Measurements from ENCODE around the gene MDM1. TPM values are rescaled to one million over a fixed set of nuclear protein-coding genes. Genes with fewer than 3 reads are reported as not detected.

MDM1 gene
- total RNA-seq, 6 experiments from 2014 or later = 7.3 to 9.1 (median 7.8) TPM

DNA sequence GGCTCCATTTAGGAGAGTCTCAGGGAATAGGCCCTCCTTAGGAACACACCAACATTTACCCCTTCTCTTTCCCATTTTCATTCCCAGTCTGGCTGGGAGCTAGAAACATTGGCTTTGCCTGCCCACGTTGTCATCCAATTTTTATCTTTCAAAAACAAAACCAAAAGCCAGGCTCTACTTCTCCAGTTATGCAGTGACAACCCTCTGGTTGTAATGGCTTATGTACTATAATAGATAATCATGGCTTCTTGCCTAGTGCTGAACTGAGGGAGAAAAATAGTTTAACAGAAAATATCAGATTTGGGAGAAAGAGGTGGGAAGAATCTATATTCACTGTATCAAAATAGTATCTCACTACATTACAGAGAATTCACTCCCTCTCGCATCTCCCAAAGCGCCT, 46.6 kb downstream of the MDM1 start:
- no peak for DNase-seq
- peaks cover 7% of the 10 kb centered on the region for H3K4me1 Mint-ChIP-seq (ENCODE audit: low read depth)
- TF ChIP-seq, protein P1, sequence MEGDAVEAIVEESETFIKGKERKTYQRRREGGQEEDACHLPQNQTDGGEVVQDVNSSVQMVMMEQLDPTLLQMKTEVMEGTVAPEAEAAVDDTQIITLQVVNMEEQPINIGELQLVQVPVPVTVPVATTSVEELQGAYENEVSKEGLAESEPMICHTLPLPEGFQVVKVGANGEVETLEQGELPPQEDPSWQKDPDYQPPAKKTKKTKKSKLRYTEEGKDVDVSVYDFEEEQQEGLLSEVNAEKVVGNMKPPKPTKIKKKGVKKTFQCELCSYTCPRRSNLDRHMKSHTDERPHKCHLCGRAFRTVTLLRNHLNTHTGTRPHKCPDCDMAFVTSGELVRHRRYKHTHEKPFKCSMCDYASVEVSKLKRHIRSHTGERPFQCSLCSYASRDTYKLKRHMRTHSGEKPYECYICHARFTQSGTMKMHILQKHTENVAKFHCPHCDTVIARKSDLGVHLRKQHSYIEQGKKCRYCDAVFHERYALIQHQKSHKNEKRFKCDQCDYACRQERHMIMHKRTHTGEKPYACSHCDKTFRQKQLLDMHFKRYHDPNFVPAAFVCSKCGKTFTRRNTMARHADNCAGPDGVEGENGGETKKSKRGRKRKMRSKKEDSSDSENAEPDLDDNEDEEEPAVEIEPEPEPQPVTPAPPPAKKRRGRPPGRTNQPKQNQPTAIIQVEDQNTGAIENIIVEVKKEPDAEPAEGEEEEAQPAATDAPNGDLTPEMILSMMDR (IDR thresholded peaks at IDR 0.05) = no peak
- no peaks in the 10 kb centered on the region for H3K36me3 Mint-ChIP-seq (ENCODE audit: low read depth)
- no peak overlapping the region for H3K4me3 Mint-ChIP-seq
- no peaks in the 10 kb centered on the region for H3K9me3 Mint-ChIP-seq
- H3K27ac Mint-ChIP-seq = no peak overlapping the region
- H3K27me3 Mint-ChIP-seq (ENCODE audit: insufficient read depth) = peaks cover 21% of the 10 kb centered on the region

DNA sequence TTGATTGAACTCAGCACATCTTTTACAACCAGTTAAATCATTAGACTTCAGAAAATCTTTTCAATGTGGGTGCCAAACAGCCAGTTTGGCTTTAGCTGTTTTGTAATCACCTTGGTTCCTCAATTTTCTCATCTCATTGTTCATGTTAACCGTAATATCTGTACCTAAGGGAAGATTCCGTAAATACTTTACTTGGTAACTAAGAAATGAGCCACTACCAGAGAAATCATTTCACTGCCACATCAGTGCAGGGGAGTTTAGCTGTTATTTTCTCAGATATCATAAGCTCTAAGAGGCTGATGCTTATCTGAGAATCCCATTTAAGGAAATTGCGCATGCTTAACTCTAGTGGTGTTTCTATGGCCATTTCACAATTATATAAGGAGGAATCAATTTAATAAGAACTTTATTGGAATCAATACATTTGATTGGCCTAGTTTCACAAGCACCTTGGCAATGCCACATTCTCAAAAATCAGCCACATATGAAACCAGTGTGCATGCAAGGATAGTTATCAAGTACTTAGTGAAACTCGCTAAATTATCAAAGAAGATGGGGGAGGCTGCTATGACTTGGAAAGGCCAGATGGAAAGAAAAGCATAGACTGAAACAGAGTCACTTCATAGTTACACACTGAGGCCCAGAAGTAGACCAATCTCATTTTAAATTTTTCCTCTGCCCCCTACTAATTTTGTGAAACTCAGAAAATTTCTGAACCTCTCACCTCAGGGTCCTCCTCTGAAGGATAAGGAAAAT, 50.7 kb downstream of the MDM1 start:
- DNase-seq = no peak
- Mint-ChIP-seq H3K27ac (no peak overlapping the region), H3K4me3 (no peak overlapping the region), H3K9me3 (no peaks in the 10 kb centered on the region), H3K4me1 (ENCODE audit: low read depth) (peaks cover 8% of the 10 kb centered on the region; the same call in 1 of the 2 replicates), H3K27me3 (ENCODE audit: insufficient read depth) (peaks cover 22% of the 10 kb centered on the region), H3K36me3 (ENCODE audit: low read depth) (no peaks in the 10 kb centered on the region)
- TF ChIP-seq, protein P1 (IDR thresholded peaks at IDR 0.05) = no peak

DNA sequence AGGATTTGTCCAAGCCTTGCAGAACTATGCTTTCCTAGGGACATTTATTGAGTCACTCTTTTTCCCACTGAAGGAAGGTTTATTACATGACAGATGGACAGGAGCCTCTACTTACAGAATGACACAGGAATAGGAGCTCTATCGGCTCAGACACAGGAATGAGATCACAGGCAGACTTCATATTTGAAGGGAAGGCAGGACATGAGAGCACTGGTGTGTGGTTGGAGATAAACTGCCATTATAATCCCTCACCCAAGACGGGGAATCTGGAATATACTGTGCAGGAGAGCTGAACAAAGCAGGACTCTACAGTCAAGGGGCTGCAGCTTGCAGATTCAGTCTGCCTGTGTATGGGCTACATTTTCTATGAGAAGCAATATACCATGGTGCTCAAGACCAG, 51.9 kb downstream of the MDM1 start:
- Mint-ChIP-seq H3K27ac (no peak overlapping the region), H3K36me3 (ENCODE audit: low read depth) (no peaks in the 10 kb centered on the region), H3K4me3 (no peak overlapping the region), H3K4me1 (ENCODE audit: low read depth) (peaks cover 8% of the 10 kb centered on the region; the same call in 1 of the 2 replicates), H3K27me3 (ENCODE audit: insufficient read depth) (peaks cover 22% of the 10 kb centered on the region), H3K9me3 (no peaks in the 10 kb centered on the region)
- TF ChIP-seq, protein P1 (IDR thresholded peaks at IDR 0.05) = no peak
- no peak for DNase-seq

- Mint-ChIP-seq H3K4me1 (ENCODE audit: low read depth) (peaks cover 8% of the 10 kb centered on the region; the same call in 1 of the 2 replicates), H3K36me3 (ENCODE audit: low read depth) (no peaks in the 10 kb centered on the region), H3K27ac (no peak overlapping the region), H3K27me3 (ENCODE audit: insufficient read depth) (peaks cover 14% of the 10 kb centered on the region), H3K9me3 (no peaks in the 10 kb centered on the region), H3K4me3 (no peak overlapping the region)
- TF ChIP-seq, protein P1 (IDR thresholded peaks at IDR 0.05) = no peak
- no peak for DNase-seq
Observed at GRCh38 chr12:68279227-68280054, 52.7 kb downstream of the MDM1 start.

DNA sequence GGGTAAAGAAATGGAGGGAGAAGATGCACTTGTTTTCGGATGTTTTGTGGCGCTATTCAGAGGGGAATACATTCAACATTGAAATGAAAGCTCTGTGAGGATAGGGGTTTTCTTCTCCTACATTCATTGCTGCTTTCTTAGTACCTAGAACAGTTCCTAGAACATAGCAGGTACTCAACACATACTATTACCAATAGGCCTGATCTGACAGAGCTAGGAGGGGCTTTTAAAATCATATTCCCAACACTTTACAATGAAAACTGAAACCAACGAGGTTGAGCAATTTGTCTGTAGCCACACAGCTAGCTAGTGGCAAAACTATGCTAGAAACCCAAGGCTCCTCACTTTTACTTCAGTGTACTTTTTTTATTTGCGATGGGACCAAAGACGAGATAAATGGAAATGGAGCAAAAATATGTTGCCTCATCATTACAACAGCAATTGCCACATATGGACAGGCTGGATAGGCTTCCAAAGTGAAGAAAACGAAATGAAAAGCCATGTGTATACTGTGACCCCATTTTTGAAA, 55.7 kb downstream of the MDM1 start:
- no peaks in the 10 kb centered on the region for H3K36me3 Mint-ChIP-seq (ENCODE audit: low read depth)
- H3K27me3 Mint-ChIP-seq (ENCODE audit: insufficient read depth) = peaks cover 10% of the 10 kb centered on the region
- no peak overlapping the region for H3K4me3 Mint-ChIP-seq
- H3K27ac Mint-ChIP-seq = no peak overlapping the region
- peaks cover 8% of the 10 kb centered on the region; the same call in 1 of the 2 replicates for H3K4me1 Mint-ChIP-seq (ENCODE audit: low read depth)
- no peak for DNase-seq
- H3K9me3 Mint-ChIP-seq = no peaks in the 10 kb centered on the region
- TF ChIP-seq, protein P1 (IDR thresholded peaks at IDR 0.05) = no peak
